ENCODE data around the gene NT5DC2. TPM values are rescaled to one million over a fixed set of nuclear protein-coding genes. Genes with fewer than 3 reads are reported as not detected.

Gene NT5DC2
- total RNA-seq, 1 experiment from 2014 or later: 229 TPM

DNA sequence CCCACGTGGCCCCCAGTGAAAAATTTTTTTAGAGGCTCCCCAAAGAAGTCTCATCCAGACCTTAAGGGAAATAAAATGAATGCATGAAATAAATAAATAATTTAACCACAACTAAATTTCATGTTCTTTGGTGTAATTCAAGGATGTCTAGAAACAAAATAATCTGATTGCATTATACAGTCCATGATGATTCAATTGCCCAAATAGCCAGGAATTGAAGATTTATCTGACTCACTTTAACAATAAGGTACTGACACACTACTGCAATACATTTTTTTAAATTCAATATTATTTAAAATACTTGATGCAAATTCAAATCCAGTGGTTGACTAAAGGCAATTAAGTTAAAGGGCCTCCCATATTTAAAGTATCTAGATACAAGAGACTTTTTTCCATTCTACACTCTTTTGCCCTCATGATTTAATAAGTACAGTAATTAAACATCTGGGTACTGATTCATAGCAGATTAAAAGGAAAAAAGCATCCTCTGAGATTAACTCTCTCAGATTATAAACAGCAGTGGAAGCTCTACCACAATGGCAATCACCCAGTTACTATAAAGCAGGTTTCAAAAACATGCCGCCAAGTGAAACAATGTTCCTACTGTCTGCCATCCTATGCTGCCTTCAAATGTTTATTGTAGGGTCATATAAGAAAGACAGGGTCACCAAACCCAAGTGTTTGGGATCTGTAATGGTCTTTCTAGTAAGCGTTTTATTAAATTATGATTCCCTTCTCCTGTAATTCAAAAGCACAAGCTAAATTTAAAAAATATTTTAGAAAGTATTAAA, 12.6 kb upstream of the NT5DC2 start:
- H3F3A ChIP-seq (ENCODE audit: low read length, unreplicated experiment): no peaks in the 10 kb centered on the region
- TF ChIP-seq EZH2 (IDR thresholded peaks at IDR 0.05; ENCODE audit: low read length, unreplicated experiment) (no peak), EZH2phosphoT487 (IDR thresholded peaks at IDR 0.05; ENCODE audit: borderline replicate concordance, low read length) (no peak), CTCF (conservative IDR thresholded peaks at IDR 0.05; ENCODE audit: low read depth, low read length) (no peak)
- DNase-seq (no peak), ATAC-seq (peak; percentile 31; the same call in 1 of the 2 replicates)
- no peaks in the 10 kb centered on the region for H3K9me3 ChIP-seq (ENCODE audit: low read length)
- 0 out of 2 replicates have a peak, but pooled peaks cover 5% of the 10 kb centered on the region for H4K20me1 ChIP-seq (ENCODE audit: low read length)
- H3K4me2 ChIP-seq (ENCODE audit: low read length): no peak overlapping the region
- no peaks in the 10 kb centered on the region for H3K27me3 ChIP-seq (ENCODE audit: low read length)
- H3K36me3 ChIP-seq (ENCODE audit: low read depth, low read length): peaks cover 38% of the 10 kb centered on the region
- no peak overlapping the region for H3K27ac ChIP-seq (ENCODE audit: low read length)
- intact Hi-C loops (cut with micrococcal nuclease): no loop called here
- no peak overlapping the region for H2AFZ ChIP-seq (ENCODE audit: low read length)
- H3K9ac ChIP-seq (ENCODE audit: low read length): no peak overlapping the region
- H3K4me1 ChIP-seq (ENCODE audit: insufficient read depth, low read length): no peaks in the 10 kb centered on the region
- ChIA-PET POLR2A (ENCODE audit: unreplicated experiment) (no interaction called here), CTCF (no interaction called here)
- no peak overlapping the region for H3K4me3 ChIP-seq (ENCODE audit: low read length)
- peaks cover 12% of the 10 kb centered on the region for H3K79me2 ChIP-seq (ENCODE audit: low read length)
- BruUV-seq (replicated peaks): TSS peak; percentile 23
- H3K9me2 ChIP-seq (replicated peaks; ENCODE audit: low read length): no peaks in the 10 kb centered on the region

DNA sequence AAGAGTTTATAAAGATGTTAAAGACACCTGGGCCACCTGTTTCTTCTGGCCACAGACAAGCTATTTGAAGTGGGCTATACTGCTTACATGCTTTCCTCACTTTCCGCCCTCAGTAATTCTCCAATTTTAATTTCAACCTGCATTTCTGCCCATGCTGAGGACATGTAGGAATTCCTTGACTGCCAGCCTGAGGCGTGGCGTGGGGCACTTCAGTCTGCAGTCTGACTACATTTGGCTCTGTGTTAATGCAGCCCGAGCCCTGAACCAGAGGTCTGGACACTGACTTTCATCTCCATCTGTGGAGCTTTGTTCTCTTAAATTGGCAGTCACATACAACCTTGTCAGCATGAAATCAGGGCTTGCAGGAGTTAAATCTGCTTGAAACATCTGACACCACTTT, 11.3 kb upstream of the NT5DC2 start:
- H2AFZ ChIP-seq (ENCODE audit: low read length): no peak overlapping the region
- H3K9me2 ChIP-seq (replicated peaks; ENCODE audit: low read length): no peaks in the 10 kb centered on the region
- H3K36me3 ChIP-seq (ENCODE audit: low read depth, low read length): peaks cover 37% of the 10 kb centered on the region
- H3K4me3 ChIP-seq (ENCODE audit: low read length): no peak overlapping the region
- DNase-seq (no peak), ATAC-seq (no peak)
- no peak overlapping the region for H3K27ac ChIP-seq (ENCODE audit: low read length)
- intact Hi-C loops (cut with micrococcal nuclease): no loop called here
- TF ChIP-seq CTCF (conservative IDR thresholded peaks at IDR 0.05; ENCODE audit: low read depth, low read length) (no peak), EZH2phosphoT487 (IDR thresholded peaks at IDR 0.05; ENCODE audit: borderline replicate concordance, low read length) (no peak), EZH2 (IDR thresholded peaks at IDR 0.05; ENCODE audit: low read length, unreplicated experiment) (no peak)
- no peaks in the 10 kb centered on the region for H3K4me1 ChIP-seq (ENCODE audit: insufficient read depth, low read length)
- H3K27me3 ChIP-seq (ENCODE audit: low read length): no peaks in the 10 kb centered on the region
- no peak overlapping the region for H3K9ac ChIP-seq (ENCODE audit: low read length)
- ChIA-PET POLR2A (ENCODE audit: unreplicated experiment) (no interaction called here), CTCF (no interaction called here)
- H3K4me2 ChIP-seq (ENCODE audit: low read length): no peak overlapping the region
- 0 out of 2 replicates have a peak, but pooled peaks cover 5% of the 10 kb centered on the region for H4K20me1 ChIP-seq (ENCODE audit: low read length)
- H3K9me3 ChIP-seq (ENCODE audit: low read length): no peaks in the 10 kb centered on the region
- no TSS peak for BruUV-seq (replicated peaks)
- no peaks in the 10 kb centered on the region for H3F3A ChIP-seq (ENCODE audit: low read length, unreplicated experiment)
- peaks cover 26% of the 10 kb centered on the region for H3K79me2 ChIP-seq (ENCODE audit: low read length)

GRCh38 chr3:52541050-52541449, 7.4 kb upstream of the NT5DC2 start:
- H3K27ac ChIP-seq (ENCODE audit: low read length): no peak overlapping the region
- no peaks in the 10 kb centered on the region for H3K9me2 ChIP-seq (replicated peaks; ENCODE audit: low read length)
- H3K9ac ChIP-seq (ENCODE audit: low read length): no peak overlapping the region
- ChIA-PET CTCF (no interaction called here), POLR2A (ENCODE audit: unreplicated experiment) (interaction anchor here (0.6 kb wide), 1 partner anchor 1972 kb away, joined by 3 read pairs; no protein-coding TSS in a partner anchor)
- peaks cover 26% of the 10 kb centered on the region; the same call in 1 of the 2 replicates for H3K36me3 ChIP-seq (ENCODE audit: low read depth, low read length)
- no peak overlapping the region for H2AFZ ChIP-seq (ENCODE audit: low read length)
- no TSS peak for BruUV-seq (replicated peaks)
- H3K27me3 ChIP-seq (ENCODE audit: low read length): no peaks in the 10 kb centered on the region
- H4K20me1 ChIP-seq (ENCODE audit: low read length): peaks cover 24% of the 10 kb centered on the region
- no peak for TF ChIP-seq EZH2phosphoT487 (IDR thresholded peaks at IDR 0.05; ENCODE audit: borderline replicate concordance, low read length)
- TF ChIP-seq CTCF (conservative IDR thresholded peaks at IDR 0.05; ENCODE audit: low read depth, low read length): no peak
- TF ChIP-seq EZH2 (IDR thresholded peaks at IDR 0.05; ENCODE audit: low read length, unreplicated experiment): no peak
- H3K79me2 ChIP-seq (ENCODE audit: low read length): peaks cover 60% of the 10 kb centered on the region
- intact Hi-C loops (cut with micrococcal nuclease): no loop called here
- H3K9me3 ChIP-seq (ENCODE audit: low read length): no peaks in the 10 kb centered on the region
- peaks cover 20% of the 10 kb centered on the region for H3K4me1 ChIP-seq (ENCODE audit: insufficient read depth, low read length)
- H3F3A ChIP-seq (ENCODE audit: low read length, unreplicated experiment): no peaks in the 10 kb centered on the region
- DNase-seq: no peak
- H3K4me2 ChIP-seq (ENCODE audit: low read length): no peak overlapping the region
- no peak for ATAC-seq
- no peak overlapping the region for H3K4me3 ChIP-seq (ENCODE audit: low read length)

Data from PC-3 (cell line).